ENCODE measurements around the gene ADRA2B.

- TF ChIP-seq CTCF (conservative IDR thresholded peaks at IDR 0.05) (no peak), ZFX (IDR thresholded peaks at IDR 0.05) (no peak)
These were observed 13.7 kb downstream of the ADRA2B start for GRCh38 chr2:96102596-96103186.

Data from C4-2B (cell line).